GM21619 (cell line): ENCODE measurements around the gene AHDC1.

Source experiments
- ATAC-seq: cut with Tn5 transposase; IDR thresholded peaks from one replicate; pipeline ENCODE4 v1.9.1; 2021; ENCODE audit not compliant: unreplicated experiment

AHDC1 gene

GRCh38 chr1:27598902-27599528 lies 4.9 kb downstream of the AHDC1 start:
- ATAC-seq = no peak

DNA sequence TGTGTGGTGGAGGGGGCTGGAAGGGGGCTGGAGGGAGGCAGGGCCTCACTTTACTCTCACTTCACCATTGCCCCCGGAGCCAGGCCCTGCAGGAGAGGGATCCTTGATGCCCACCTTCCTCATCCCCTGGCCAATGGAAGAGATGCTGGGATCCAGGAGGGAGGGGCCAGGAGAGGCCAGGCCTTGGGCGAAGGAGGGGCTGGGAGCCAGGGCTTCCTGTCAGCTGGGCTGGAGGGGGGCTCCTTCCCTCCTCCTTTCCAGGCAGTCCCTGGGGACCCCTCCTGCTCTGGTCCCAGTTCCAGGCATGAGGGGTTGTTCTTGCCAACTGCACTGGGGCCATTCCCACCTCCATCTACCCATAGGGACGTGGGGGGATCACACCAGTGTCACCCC lies 5.7 kb downstream of the AHDC1 start:
- no peak for ATAC-seq

DNA sequence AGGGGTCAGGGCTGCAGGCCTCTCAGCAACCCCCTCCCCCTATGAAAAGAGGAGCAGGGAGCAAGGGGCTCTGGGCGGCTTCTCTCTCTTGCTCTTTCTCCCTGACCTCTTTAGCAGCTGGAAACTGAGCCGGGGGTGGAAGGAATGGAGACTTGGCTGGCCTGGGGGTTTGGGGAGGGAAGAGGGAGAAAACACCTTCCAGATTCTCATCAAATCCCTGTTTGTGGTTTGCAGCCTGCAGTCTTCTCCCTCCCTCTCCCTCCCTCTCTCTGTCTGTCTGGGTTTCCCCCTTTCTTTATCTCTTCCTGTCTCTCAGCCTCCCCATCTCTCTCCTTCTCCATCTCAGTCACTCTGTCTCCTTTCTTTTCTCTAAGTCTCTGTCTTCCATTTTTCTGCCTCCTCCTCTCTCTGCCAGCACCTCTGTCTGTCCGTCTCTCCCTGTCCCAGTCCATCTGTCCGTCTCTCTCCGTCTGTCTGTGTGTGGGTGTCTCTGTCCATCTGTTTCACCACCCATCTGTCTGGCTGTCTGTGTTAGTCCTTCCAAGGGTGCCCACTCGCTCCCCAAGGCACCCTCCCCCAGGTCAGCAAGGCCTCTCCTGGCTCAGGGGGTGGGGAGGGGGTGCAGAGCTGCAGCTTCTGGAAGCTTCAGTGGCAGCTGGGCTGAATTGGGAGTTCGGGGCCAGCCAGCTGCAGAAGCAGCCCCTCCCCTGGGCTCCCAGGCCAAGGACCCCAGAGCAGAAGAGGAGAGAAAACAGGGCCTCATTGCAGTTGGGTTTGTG lies 6.2 kb downstream of the AHDC1 start:
- no peak for ATAC-seq

DNA sequence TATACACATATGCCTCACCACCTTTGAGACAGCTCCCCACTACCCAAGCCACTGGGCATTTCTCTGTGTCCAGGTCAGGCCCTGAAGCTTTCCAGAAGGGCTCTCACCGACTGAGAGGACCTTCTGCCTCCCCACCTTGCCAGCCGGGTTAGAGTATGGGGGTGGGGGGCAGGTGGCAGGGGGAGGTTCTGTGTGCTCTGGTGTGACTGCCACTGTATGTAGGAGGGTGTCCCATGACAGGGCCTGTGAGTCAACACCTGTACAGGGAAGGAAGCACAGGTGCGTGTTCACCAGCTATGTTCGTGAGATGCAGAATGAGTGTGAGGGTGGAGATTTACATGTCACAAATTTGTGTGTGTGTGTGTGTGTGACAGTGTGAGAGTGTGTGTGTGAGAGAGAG lies 7.0 kb downstream of the AHDC1 start:
- no peak for ATAC-seq

GRCh38 chr1:27596261-27596660 lies 7.7 kb downstream of the AHDC1 start:
- no peak for ATAC-seq

- ATAC-seq = no peak
These were observed 8.3 kb downstream of the AHDC1 start for GRCh38 chr1:27595597-27595996.

GRCh38 chr1:27594564-27595510 lies 9.1 kb downstream of the AHDC1 start:
- no peak for ATAC-seq

GRCh38 chr1:27593678-27594563 lies 10.0 kb downstream of the AHDC1 start:
- no peak for ATAC-seq

DNA sequence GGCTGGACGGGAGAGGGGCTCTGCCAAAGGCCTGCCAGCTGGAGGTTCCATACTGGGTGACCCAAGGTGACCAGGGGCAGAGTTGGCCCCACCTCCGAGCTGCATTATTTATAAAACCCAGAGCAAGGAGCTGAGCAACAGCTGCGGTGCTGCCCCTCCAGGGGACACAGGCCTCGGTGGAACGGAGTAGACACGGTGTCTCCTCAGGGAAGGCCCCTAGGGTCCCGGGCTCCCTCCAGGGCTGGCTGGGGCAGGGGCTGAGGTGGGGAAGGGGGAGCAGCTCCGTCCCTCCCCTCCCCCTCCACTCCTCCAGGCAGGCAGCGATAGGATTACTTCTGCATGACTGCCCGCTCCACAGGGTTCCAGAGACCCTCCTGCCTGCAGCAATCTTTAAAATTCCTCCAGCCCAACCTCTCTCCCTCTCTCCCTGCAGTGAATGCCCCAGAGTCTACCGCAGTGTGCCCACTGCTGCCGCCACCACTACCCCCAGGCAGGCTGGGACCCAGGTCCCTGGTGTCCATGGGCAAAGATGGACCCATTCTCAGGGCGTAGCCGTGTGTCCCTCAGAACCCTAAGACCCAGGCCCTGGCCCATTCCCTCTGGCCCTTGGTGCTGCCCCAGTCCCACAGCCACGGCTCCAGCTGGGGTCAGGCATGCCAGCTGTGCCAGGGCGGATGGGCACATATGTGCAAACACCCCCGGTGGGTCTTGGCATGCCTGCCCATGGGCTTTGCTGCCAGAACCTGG lies 10.8 kb downstream of the AHDC1 start:
- ATAC-seq = no peak

- ATAC-seq = no peak
These were observed 11.6 kb downstream of the AHDC1 start for GRCh38 chr1:27592232-27592930.

DNA sequence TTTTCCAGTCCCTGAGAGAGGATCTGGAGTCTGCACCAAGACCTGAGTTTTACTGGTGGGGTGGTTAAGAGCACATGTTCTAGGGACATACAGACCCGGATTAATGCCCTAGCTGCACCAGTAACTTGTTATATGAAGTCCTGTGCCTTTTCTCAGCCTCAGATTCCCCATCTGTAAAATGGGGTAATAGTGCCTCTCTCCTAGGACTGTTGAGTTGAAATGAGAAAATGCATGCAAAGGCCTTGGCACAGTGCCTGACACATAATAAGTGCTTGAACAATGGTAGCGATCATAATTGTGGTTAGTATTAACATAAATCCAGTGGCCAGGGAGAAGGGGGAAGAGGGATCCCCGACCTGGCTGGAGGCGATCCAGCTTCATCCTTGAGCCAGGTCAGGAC lies 12.3 kb downstream of the AHDC1 start:
- ATAC-seq = no peak

DNA sequence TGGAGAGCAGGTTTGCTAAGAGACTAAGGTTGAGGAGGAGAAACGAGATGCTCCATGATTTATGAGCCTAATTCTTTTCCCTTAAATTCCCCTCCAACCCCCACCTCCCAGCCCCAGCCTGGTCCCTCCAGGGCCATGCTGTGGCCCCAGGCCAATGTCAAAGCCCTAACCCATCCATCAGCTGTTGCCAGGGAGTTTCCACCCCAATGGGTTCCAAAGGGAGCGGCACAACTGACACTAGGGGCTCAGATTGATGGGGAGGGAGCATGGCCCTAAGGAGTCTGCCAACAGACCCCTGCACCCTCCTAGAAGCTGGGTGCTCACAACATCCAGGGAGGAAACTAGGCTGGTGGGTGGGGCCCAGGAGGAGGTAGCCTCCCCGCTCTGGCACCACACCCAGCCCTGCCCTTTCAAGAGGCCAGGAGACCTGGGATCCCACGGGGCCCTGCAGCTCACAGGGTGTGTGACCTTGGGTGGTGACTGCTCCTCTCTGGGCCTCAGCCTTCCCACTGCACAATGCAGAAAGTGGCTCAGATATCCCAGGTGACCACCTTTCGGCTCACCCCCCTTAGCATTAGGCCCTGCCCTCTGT lies 12.9 kb downstream of the AHDC1 start:
- no peak for ATAC-seq

GRCh38 chr1:27589841-27590426 lies 14.0 kb downstream of the AHDC1 start:
- no peak for ATAC-seq

DNA sequence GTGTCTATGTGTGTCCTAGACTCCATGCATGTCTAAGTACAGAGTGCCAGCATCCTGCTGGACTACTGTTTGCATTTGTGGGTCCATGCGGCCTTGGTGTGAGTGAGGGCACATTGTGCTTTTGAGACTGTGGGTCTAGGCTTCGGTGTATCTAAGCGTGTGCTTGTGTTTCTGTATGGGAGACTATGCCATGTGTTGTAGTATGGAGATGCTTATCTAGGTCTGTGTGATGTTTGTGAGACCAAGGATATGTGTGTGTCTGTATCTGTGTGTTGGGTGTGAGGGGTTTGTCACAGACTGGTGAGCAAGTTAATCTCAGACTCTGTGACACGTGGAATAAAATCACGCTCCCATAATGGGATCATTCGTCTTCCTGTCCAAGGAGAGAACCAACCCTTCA lies 14.5 kb downstream of the AHDC1 start:
- no peak for ATAC-seq

- no peak for ATAC-seq
These were observed 15.4 kb downstream of the AHDC1 start for GRCh38 chr1:27588256-27589232.

GRCh38 chr1:27585684-27586083 lies 18.3 kb downstream of the AHDC1 start:
- no peak for ATAC-seq

DNA sequence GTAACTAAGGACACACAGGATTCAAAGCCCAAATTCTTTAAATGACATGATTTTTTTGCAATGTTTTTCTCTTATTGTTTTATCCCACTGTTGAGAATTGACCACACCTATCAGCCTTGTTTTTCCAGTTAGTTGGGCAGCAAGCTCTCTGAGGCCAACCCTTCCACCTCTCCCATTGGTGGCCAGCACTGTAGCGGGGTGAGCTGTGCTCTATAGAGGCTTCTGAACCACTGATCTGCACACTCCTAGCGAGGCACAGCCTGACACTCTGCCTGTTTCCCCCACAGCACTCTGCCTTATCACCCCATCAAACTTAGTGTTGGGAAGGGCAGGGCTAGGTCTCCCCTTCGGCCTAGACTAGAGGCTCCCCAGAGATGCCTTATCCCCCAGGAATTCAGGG lies 19.5 kb downstream of the AHDC1 start:
- no peak for ATAC-seq
